ENCODE results near the gene GFRA1. TPM values are rescaled to one million over a fixed set of nuclear protein-coding genes. Genes with fewer than 3 reads are reported as not detected.

GFRA1 gene
- total and polyA plus RNA-seq, 2 donors (not counting 1 experiment from before 2014, with no cell fraction given): not detected

DNA sequence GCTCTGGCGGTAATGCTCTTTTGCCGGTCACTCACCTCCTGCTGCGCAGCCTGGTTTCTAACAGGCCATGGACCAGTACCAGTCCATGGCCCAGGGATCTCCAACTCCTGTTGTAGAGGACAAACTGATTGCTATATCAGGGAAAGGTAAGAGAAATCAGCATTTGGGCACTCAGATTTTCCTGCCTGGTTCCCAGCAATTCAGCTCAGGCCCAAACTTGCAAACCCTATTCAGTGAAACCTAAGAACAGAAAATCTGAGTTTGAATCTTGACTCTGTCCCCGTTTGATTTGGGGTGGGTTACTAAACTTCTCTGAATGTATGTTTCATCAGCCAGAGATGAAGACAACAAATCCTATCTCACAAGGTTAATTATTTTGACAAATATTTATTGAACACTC is 77.4 kb downstream of the GFRA1 start:
- Histone ChIP-seq H3K4me2 (replicated peaks; ENCODE audit: low read depth, low read length, poor library complexity, severe bottlenecking) (no peak overlapping the region), H4K20me1 (ENCODE audit: control insufficient read depth, insufficient read depth, low read length, poor library complexity, severe bottlenecking) (no peaks in the 10 kb centered on the region), H2AFZ (ENCODE audit: insufficient read depth, low read depth, low read length, poor library complexity, severe bottlenecking) (no peak overlapping the region), H3K4me3 (ENCODE audit: control extremely low read depth in 1 of 5, extremely low read depth in 1 of 5, insufficient read depth in 1 of 5, low read depth in 2 of 5, low read length in 4 of 5) (no peak overlapping the region), H3K4me1 (ENCODE audit: control insufficient read depth in 2 of 2, insufficient read depth in 2 of 2, low read length in 2 of 2) (no peaks in the 10 kb centered on the region), H3K79me2 (ENCODE audit: control insufficient read depth, insufficient read depth, low read length) (no peaks in the 10 kb centered on the region), H3K27me3 (replicated peaks in 1 of 4; ENCODE audit: control extremely low read depth in 1 of 4, control insufficient read depth in 3 of 4, insufficient read depth in 4 of 4, low read length in 3 of 4) (no peaks in the 10 kb centered on the region), H3K9ac (ENCODE audit: low read length) (no peak overlapping the region), H3K9me3 (ENCODE audit: control extremely low read depth in 1 of 3, control insufficient read depth in 2 of 3, insufficient read depth in 1 of 3, low read length in 2 of 3) (peaks cover 0 to 7% (median 4%) of the 10 kb centered on the region in 3 donors), H3K27ac (ENCODE audit: low read length in 2 of 2) (no peak overlapping the region), H3K36me3 (replicated peaks in 1 of 2; ENCODE audit: control extremely low read depth in 1 of 2, control insufficient read depth in 1 of 2, extremely low read depth in 1 of 2, insufficient read depth in 2 of 2, low read length in 1 of 2) (no peaks in the 10 kb centered on the region)
- Mint-ChIP-seq H3K27me3 (no peaks in the 10 kb centered on the region), H3K4me3 (no peak overlapping the region), H3K27ac (no peak overlapping the region), H3K9me3 (ENCODE audit: insufficient read depth) (no peaks in the 10 kb centered on the region), H3K4me1 (no peaks in the 10 kb centered on the region)
- ATAC-seq (ENCODE audit: low read depth): no peak
- ChIA-PET CTCF (no interaction called here), POLR2A (no interaction called here)
- DNase-seq: no peak
- 92% methylated on average over 3 of the region's 4 CpGs for WGBS (ENCODE audit: insufficient coverage)
- intact Hi-C loops (cut with micrococcal nuclease): no loop called here
- TF ChIP-seq EZH2 (IDR thresholded peaks at IDR 0.05; ENCODE audit: borderline replicate concordance, insufficient read depth, low read depth, low read length, poor library complexity, severe bottlenecking): no peak
- TF ChIP-seq, protein P1, sequence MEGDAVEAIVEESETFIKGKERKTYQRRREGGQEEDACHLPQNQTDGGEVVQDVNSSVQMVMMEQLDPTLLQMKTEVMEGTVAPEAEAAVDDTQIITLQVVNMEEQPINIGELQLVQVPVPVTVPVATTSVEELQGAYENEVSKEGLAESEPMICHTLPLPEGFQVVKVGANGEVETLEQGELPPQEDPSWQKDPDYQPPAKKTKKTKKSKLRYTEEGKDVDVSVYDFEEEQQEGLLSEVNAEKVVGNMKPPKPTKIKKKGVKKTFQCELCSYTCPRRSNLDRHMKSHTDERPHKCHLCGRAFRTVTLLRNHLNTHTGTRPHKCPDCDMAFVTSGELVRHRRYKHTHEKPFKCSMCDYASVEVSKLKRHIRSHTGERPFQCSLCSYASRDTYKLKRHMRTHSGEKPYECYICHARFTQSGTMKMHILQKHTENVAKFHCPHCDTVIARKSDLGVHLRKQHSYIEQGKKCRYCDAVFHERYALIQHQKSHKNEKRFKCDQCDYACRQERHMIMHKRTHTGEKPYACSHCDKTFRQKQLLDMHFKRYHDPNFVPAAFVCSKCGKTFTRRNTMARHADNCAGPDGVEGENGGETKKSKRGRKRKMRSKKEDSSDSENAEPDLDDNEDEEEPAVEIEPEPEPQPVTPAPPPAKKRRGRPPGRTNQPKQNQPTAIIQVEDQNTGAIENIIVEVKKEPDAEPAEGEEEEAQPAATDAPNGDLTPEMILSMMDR (IDR thresholded peaks at IDR 0.05): no peak

DNA sequence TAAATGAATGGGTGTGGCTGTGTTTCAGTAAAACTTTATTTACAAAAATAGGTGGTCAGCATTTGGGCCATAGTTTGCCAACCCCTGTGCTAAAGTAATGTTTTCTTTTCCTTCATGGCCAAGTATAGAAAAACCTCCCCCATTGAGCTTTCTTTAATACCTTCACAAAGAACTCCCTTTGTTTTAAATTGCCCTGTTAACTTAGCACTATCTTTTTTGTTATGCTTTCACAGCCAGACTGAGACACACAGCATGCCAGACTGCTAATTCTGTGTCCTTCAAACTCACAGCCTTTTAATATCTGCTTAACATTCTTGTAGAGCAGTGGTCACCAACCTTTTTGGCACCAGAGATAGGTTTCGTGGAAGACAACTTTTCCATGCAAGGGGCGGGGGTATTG is 78.0 kb downstream of the GFRA1 start:
- POLR2A ChIA-PET: no interaction called here
- Mint-ChIP-seq H3K9me3 (ENCODE audit: insufficient read depth) (no peaks in the 10 kb centered on the region), H3K27ac (no peak overlapping the region), H3K27me3 (no peaks in the 10 kb centered on the region), H3K4me3 (no peak overlapping the region), H3K4me1 (no peaks in the 10 kb centered on the region)
- ATAC-seq (ENCODE audit: low read depth) (no peak), DNase-seq (no peak)
- H3K4me2 ChIP-seq (replicated peaks; ENCODE audit: low read depth, low read length, poor library complexity, severe bottlenecking): no peak overlapping the region
- no peaks in the 10 kb centered on the region for H3K4me1 ChIP-seq (ENCODE audit: control insufficient read depth in 2 of 2, insufficient read depth in 2 of 2, low read length in 2 of 2)
- TF ChIP-seq, protein P1 (IDR thresholded peaks at IDR 0.05): no peak
- TF ChIP-seq EZH2 (IDR thresholded peaks at IDR 0.05; ENCODE audit: borderline replicate concordance, insufficient read depth, low read depth, low read length, poor library complexity, severe bottlenecking): no peak
- H3K27me3 ChIP-seq (replicated peaks in 1 of 4; ENCODE audit: control extremely low read depth in 1 of 4, control insufficient read depth in 3 of 4, insufficient read depth in 4 of 4, low read length in 3 of 4): no peaks in the 10 kb centered on the region
- H3K9me3 ChIP-seq (ENCODE audit: control extremely low read depth in 1 of 3, control insufficient read depth in 2 of 3, insufficient read depth in 1 of 3, low read length in 2 of 3): peaks cover 0 to 7% (median 4%) of the 10 kb centered on the region in 3 donors
- no peaks in the 10 kb centered on the region for H4K20me1 ChIP-seq (ENCODE audit: control insufficient read depth, insufficient read depth, low read length, poor library complexity, severe bottlenecking)
- no peak overlapping the region for H3K27ac ChIP-seq (ENCODE audit: low read length in 2 of 2)
- H2AFZ ChIP-seq (ENCODE audit: insufficient read depth, low read depth, low read length, poor library complexity, severe bottlenecking): no peak overlapping the region
- H3K4me3 ChIP-seq (ENCODE audit: control extremely low read depth in 1 of 5, extremely low read depth in 1 of 5, insufficient read depth in 1 of 5, low read depth in 2 of 5, low read length in 4 of 5): no peak overlapping the region
- H3K79me2 ChIP-seq (ENCODE audit: control insufficient read depth, insufficient read depth, low read length): no peaks in the 10 kb centered on the region
- no peak overlapping the region for H3K9ac ChIP-seq (ENCODE audit: low read length)
- WGBS (ENCODE audit: insufficient coverage): 71% methylated on average over 1 of the region's 2 CpGs
- intact Hi-C loops (cut with micrococcal nuclease): no loop called here
- H3K36me3 ChIP-seq (replicated peaks in 1 of 2; ENCODE audit: control extremely low read depth in 1 of 2, control insufficient read depth in 1 of 2, extremely low read depth in 1 of 2, insufficient read depth in 2 of 2, low read length in 1 of 2): no peaks in the 10 kb centered on the region
- CTCF ChIA-PET: no interaction called here

All from B cell (primary cell).